HUES48 (cell line): Measurements from ENCODE around the gene SLC22A5.
"Not testable (repeated sequence)": the region's sequence is repeated elsewhere in the genome, so short reads cannot be mapped to it uniquely, and the experiment has no call there.

Experiments
- H3K27ac ChIP-seq: one replicate; pipeline ENCODE4 v1.7.0; 2013; ENCODE audit warnings: low read depth, low read length, inconsistent platforms
- H3K27me3 ChIP-seq: 2 replicates; pipeline ENCODE4 v1.6.1; 2013; ENCODE audit warnings: mild to moderate bottlenecking, low read length; ENCODE audit not compliant: control insufficient read depth, insufficient read depth
- H3K36me3 ChIP-seq: 2 replicates; pipeline ENCODE4 v1.6.1; 2013; ENCODE audit warnings: low read length; ENCODE audit not compliant: control insufficient read depth, insufficient read depth
- H3K4me1 ChIP-seq: 2 replicates; pipeline ENCODE4 v1.6.1; 2013; ENCODE audit warnings: mild to moderate bottlenecking, low read length; ENCODE audit not compliant: control insufficient read depth, insufficient read depth
- H3K4me3 ChIP-seq: 2 replicates; pipeline ENCODE4 v1.5.1; 2013; ENCODE audit warnings: mild to moderate bottlenecking, low read depth, low read length
- H3K9ac ChIP-seq: 2 replicates; pipeline ENCODE4 v1.6.1; 2013; ENCODE audit warnings: mild to moderate bottlenecking, low read depth, low read length, moderate library complexity
- H3K9me3 ChIP-seq: 2 replicates; pipeline ENCODE4 v1.6.1; 2013; ENCODE audit warnings: low read length; ENCODE audit not compliant: control insufficient read depth, insufficient read depth

SLC22A5 gene

GRCh38 chr5:132429463-132430440 lies 60.2 kb downstream of the SLC22A5 start:
- Histone ChIP-seq H3K36me3 (no peaks in the 10 kb centered on the region), H3K4me1 (peaks cover 7% of the 10 kb centered on the region; the same call in 1 of the 2 replicates), H3K27ac (no peak overlapping the region), H3K9ac (no peak overlapping the region), H3K9me3 (no peaks in the 10 kb centered on the region), H3K4me3 (no peak overlapping the region), H3K27me3 (no peaks in the 10 kb centered on the region)

DNA sequence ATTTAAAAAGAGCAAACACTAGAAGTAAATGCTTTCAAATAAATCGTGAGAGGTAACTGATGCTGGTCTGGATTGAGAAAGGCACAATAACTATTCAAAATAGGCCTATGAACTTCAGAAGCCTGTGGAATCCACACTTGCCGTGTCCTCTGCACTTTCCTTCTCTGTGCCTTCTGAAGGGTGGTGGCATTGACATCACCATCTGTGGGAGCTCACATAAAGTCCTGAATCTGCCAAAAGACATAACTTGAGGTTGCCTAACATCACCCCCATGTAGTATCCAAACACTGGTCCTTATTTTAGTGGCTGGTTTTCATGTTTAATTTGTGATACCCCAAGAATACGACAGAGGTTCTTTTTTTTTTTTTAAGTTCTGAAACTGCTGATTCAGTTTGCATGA lies 61.2 kb downstream of the SLC22A5 start:
- Histone ChIP-seq H3K9me3 (no peaks in the 10 kb centered on the region), H3K27me3 (no peaks in the 10 kb centered on the region), H3K9ac (no peak overlapping the region), H3K4me1 (peaks cover 7% of the 10 kb centered on the region; the same call in 1 of the 2 replicates), H3K4me3 (no peak overlapping the region), H3K36me3 (no peaks in the 10 kb centered on the region), H3K27ac (no peak overlapping the region)

- H3K4me1 ChIP-seq: peaks cover 7% of the 10 kb centered on the region; the same call in 1 of the 2 replicates
- H3K36me3 ChIP-seq: no peaks in the 10 kb centered on the region
- H3K4me3 ChIP-seq: no peak overlapping the region
- H3K27ac ChIP-seq: no peak overlapping the region
- H3K9me3 ChIP-seq: no peaks in the 10 kb centered on the region
- no peaks in the 10 kb centered on the region for H3K27me3 ChIP-seq
- no peak overlapping the region for H3K9ac ChIP-seq
These were observed 62.1 kb downstream of the SLC22A5 start for GRCh38 chr5:132431632-132432031.

DNA sequence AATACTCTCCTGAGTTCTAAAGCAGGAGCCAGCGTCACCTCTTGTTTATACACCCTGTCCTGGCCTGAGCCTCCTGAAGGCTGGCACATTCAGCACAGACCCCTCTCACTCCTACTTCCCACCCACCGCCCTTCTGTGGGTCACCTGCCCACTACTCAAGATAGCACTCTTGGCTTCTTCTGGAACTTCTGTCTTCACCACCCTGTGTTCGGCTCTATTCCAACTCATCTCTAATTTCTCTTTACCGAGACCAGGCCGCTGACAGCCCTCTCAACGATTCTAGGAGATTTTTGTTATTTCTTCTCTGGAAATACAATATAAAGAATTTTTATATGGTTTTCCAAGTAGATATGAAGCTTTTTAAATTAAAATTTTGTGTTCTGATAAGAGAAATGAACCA lies 63.6 kb downstream of the SLC22A5 start:
- Histone ChIP-seq H3K4me3 (no peak overlapping the region), H3K27ac (no peak overlapping the region), H3K9ac (no peak overlapping the region), H3K36me3 (no peaks in the 10 kb centered on the region), H3K4me1 (peaks cover 7% of the 10 kb centered on the region), H3K9me3 (no peaks in the 10 kb centered on the region), H3K27me3 (no peaks in the 10 kb centered on the region)

DNA sequence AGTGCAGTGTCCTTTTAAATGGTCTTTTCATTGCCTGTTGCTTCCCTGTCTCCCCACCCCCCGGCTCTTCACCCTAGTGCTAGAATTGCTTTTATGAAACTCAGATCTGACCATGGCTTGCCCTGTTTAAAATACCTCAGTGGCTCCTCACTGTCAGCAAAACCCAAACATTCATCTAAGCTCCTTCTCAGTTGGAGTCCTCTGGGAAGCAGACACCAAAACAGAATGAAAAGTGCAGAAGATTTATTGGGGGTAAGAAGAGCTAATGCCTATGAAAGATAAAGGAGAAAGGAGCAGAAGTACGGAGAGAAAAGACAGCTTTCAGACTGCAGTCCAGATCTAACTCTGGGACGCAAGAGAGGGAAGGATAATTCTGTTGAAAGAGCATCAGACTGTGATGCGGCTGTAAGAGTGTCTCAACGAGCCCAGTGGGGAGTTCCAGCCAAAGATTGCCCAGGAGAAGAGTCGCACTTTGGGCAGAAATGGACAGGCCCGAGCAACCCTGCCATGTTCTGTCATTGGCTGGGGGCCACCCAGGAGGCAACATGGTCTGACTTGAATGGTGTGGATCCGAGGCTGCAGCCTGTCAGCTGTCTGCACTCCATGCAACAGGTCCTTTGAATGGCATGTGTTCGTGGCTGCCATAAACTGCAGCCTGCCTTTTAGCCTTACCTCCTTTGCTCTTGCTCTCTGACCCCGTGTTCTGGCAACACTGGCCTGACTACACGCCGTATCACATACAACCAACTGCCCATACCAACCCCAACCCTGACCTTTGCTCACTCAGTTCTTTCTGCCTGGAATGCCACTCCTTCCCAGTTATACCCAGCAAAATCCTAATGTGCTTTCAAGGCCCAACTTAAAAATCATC lies 65.1 kb downstream of the SLC22A5 start:
- Histone ChIP-seq H3K4me1 (peaks cover 7% of the 10 kb centered on the region), H3K36me3 (no peaks in the 10 kb centered on the region), H3K27ac (no peak overlapping the region), H3K9ac (no peak overlapping the region), H3K27me3 (no peaks in the 10 kb centered on the region), H3K4me3 (no peak overlapping the region), H3K9me3 (no peaks in the 10 kb centered on the region)

- Histone ChIP-seq H3K4me1 (peaks cover 7% of the 10 kb centered on the region), H3K36me3 (no peaks in the 10 kb centered on the region)
These were observed 65.9 kb downstream of the SLC22A5 start for GRCh38 chr5:132435447-132435846.

GRCh38 chr5:132435886-132436285 lies 66.4 kb downstream of the SLC22A5 start:
- Histone ChIP-seq H3K36me3 (no peaks in the 10 kb centered on the region), H3K9ac (no peak overlapping the region), H3K27ac (no peak overlapping the region), H3K4me3 (no peak overlapping the region), H3K27me3 (no peaks in the 10 kb centered on the region), H3K4me1 (peaks cover 7% of the 10 kb centered on the region), H3K9me3 (no peaks in the 10 kb centered on the region)

More at GRCh38 chr5:132435447-132435846, 65.9 kb downstream of the SLC22A5 start:
- Histone ChIP-seq H3K27ac (no peak overlapping the region), H3K9ac (no peak overlapping the region), H3K9me3 (no peaks in the 10 kb centered on the region), H3K4me3 (no peak overlapping the region), H3K27me3 (no peaks in the 10 kb centered on the region)

DNA sequence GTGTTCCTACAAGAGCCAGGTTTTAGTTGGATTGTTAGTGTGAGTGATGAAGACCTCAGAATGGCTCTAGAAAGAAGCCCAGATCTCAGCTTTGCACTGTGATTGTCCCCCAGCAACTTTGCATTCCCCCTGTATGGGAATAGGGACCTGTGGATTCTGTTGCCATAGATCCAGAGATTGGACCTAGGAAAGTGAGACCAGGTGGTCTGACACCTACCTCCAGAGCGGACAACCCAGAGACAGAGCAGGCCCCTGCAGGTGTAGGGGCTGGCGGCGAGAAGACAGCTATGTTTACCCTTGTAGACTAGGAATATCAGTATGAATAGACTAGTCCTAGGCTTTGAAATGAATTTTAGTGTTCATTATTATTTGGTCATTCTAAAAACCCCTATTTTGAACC lies 67.4 kb downstream of the SLC22A5 start:
- H3K27me3 ChIP-seq: no peaks in the 10 kb centered on the region
- H3K36me3 ChIP-seq: no peaks in the 10 kb centered on the region
- peak overlapping the region; percentile 2 for H3K27ac ChIP-seq
- H3K4me3 ChIP-seq: no peak overlapping the region
- peaks cover 7% of the 10 kb centered on the region for H3K4me1 ChIP-seq
- no peak overlapping the region for H3K9ac ChIP-seq
- H3K9me3 ChIP-seq: no peaks in the 10 kb centered on the region

GRCh38 chr5:132437604-132438266 lies 68.2 kb downstream of the SLC22A5 start:
- Histone ChIP-seq H3K27me3 (no peaks in the 10 kb centered on the region), H3K27ac (peak overlapping the region; percentile 2), H3K9me3 (no peaks in the 10 kb centered on the region), H3K4me1 (peaks cover 7% of the 10 kb centered on the region), H3K36me3 (no peaks in the 10 kb centered on the region), H3K4me3 (no peak overlapping the region), H3K9ac (no peak overlapping the region)

- H3K4me1 ChIP-seq, H3K27ac ChIP-seq, H3K27me3 ChIP-seq, H3K9me3 ChIP-seq, H3K4me3 ChIP-seq, H3K36me3 ChIP-seq, H3K9ac ChIP-seq: not testable (repeated sequence)
These were observed 68.7 kb downstream of the SLC22A5 start for GRCh38 chr5:132438267-132438645.
